Measurements from ENCODE around the gene PTGR1. TPM values are rescaled to one million over a fixed set of nuclear protein-coding genes. Genes with fewer than 3 reads are reported as not detected.

The PTGR1 gene
- total and polyA plus RNA-seq, 2 donors (not counting 3 experiments of a cell fraction or from before 2014, with no cell fraction given) = 70.3 to 79.1 TPM

- no peaks in the 10 kb centered on the region for H3K27me3 ChIP-seq (ENCODE audit: control insufficient read depth in 2 of 2, insufficient read depth in 2 of 2, low read length in 2 of 2)
- H4K20me1 ChIP-seq (replicated peaks; ENCODE audit: control insufficient read depth, extremely low read depth, insufficient read depth, low read length) = no peaks in the 10 kb centered on the region
- no peak overlapping the region for H3K9ac ChIP-seq (replicated peaks; ENCODE audit: extremely low read depth, insufficient read depth, low read length)
- H3K4me2 ChIP-seq (ENCODE audit: insufficient read depth, low read length) = no peak overlapping the region
- no peaks in the 10 kb centered on the region for H3K9me3 ChIP-seq (replicated peaks; ENCODE audit: control insufficient read depth, insufficient read depth, low read length)
- H2AFZ ChIP-seq (ENCODE audit: low read depth, low read length) = no peak overlapping the region
- dilution Hi-C loops (cut with MboI; ENCODE audit: extremely low pct_ligation_motif_present, low sequenced_read_pairs) (no loop called here), intact Hi-C loops (cut with micrococcal nuclease) (no loop called here)
- CTCF ChIA-PET = interaction anchor here (0.6 kb wide), 1 partner anchor 68 kb away, joined by 3 read pairs; no protein-coding TSS in a partner anchor
- H3K4me3 ChIP-seq (replicated peaks in 1 of 3; ENCODE audit: insufficient read depth in 1 of 3, low read depth in 1 of 3, low read length in 3 of 3) = no peak overlapping the region
- no peaks in the 10 kb centered on the region for H3K9me1 ChIP-seq (replicated peaks; ENCODE audit: control insufficient read depth, extremely low read depth, insufficient read depth, low read length)
- H3K79me2 ChIP-seq (ENCODE audit: control insufficient read depth, insufficient read depth, low read length) = no peaks in the 10 kb centered on the region
- H3K4me1 ChIP-seq (ENCODE audit: control insufficient read depth, extremely low read depth, insufficient read depth, low read length) = peaks cover 6% of the 10 kb centered on the region
- H3K27ac ChIP-seq (ENCODE audit: insufficient read depth, low read depth, low read length) = no peak overlapping the region
- no peaks in the 10 kb centered on the region for H3K36me3 ChIP-seq (ENCODE audit: control insufficient read depth in 2 of 2, extremely low read depth in 1 of 2, insufficient read depth in 2 of 2, low read length in 2 of 2)
- TF ChIP-seq POLR2AphosphoS5 (IDR thresholded peaks at IDR 0.05; ENCODE audit: insufficient read depth, low read depth, low read length) = no peak
- TF ChIP-seq GATA2 (IDR thresholded peaks at IDR 0.05; ENCODE audit: insufficient read depth, insufficient read length, low read depth, low read length) = no peak
- no peak for TF ChIP-seq JUN (IDR thresholded peaks at IDR 0.05; ENCODE audit: borderline replicate concordance, insufficient read depth, insufficient read length, low read depth)
- no peak for TF ChIP-seq CTCF (IDR thresholded peaks at IDR 0.05; ENCODE audit: extremely low read depth in 1 of 2, insufficient read depth in 1 of 2, low read depth in 1 of 2, low read length in 2 of 2)
- no peak for TF ChIP-seq FOS (IDR thresholded peaks at IDR 0.05; ENCODE audit: borderline replicate concordance, insufficient read depth, low read length)
- TF ChIP-seq POLR2A (IDR thresholded peaks at IDR 0.05; ENCODE audit: low read depth, low read length) = no peak
- TF ChIP-seq, protein P1, sequence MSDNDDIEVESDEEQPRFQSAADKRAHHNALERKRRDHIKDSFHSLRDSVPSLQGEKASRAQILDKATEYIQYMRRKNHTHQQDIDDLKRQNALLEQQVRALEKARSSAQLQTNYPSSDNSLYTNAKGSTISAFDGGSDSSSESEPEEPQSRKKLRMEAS (IDR thresholded peaks at IDR 0.05; ENCODE audit: insufficient read depth, insufficient read length) = no peak
- no TSS peak for BruUV-seq (replicated peaks)
- no peak for DNase-seq (ENCODE audit: low read depth, low spot score)
- FAIRE-seq = no peak
- POLR2A ChIA-PET = no interaction called here
Observed at GRCh38 chr9:111527347-111527746, 72.1 kb downstream of the PTGR1 start.

All from endothelial cell of umbilical vein (primary cell).